Vagina (tissue), 2 donors: ENCODE data around the gene PSMB7. TPM values are rescaled to one million over a fixed set of nuclear protein-coding genes. Genes with fewer than 3 reads are reported as not detected.
A peak's percentile ranks its signal among the peaks of the same experiment; 100 is the strongest.

Experiments used
- DNase-seq, 2 donors: peaks; one replicate each; pipeline ENCODE4 v3.0.0-alpha.2; 2017; ENCODE audit errors: extremely low spot score in 2 of 2
- H3K27ac ChIP-seq: fragments of 200-600 bp; sonication (generic); one replicate; pipeline ENCODE4 v1.5.1; 2019
- H3K27me3 ChIP-seq: fragments of 200-600 bp; sonication (generic); one replicate; pipeline ENCODE4 v1.5.1; 2019
- H3K36me3 ChIP-seq, 2 donors: fragments of 200-600 bp; sonication (generic); one replicate each; pipeline ENCODE4 v1.5.1; 2017 to 2019
- H3K4me1 ChIP-seq: fragments of 200-600 bp; sonication (generic); one replicate; pipeline ENCODE4 v1.5.1; 2019
- H3K4me3 ChIP-seq, 2 donors: fragments of 200-600 bp; sonication (generic); 1 replicate in 1 of 2; 2 replicates in 1 of 2; pipeline ENCODE4 v1.5.1; 2016 to 2019
- H3K9me3 ChIP-seq: fragments of 200-600 bp; sonication (generic); one replicate; pipeline ENCODE4 v1.5.1; 2019
- POLR2A ChIP-seq, 2 donors: fragments of 450-650 bp; IDR thresholded peaks; one replicate each; pipeline ENCODE4 v1.6.1; 2017; ENCODE audit warnings: antibody characterized with exemption in 2 of 2, mild to moderate bottlenecking in 2 of 2, moderate library complexity in 2 of 2
- POLR2AphosphoS5 ChIP-seq, 2 donors: sonication (generic); formaldehyde crosslinking; IDR thresholded peaks; one replicate each; pipeline ENCODE4 v1.9.0; 2017; ENCODE audit warnings: antibody characterized with exemption in 2 of 2, mild to moderate bottlenecking in 2 of 2, low read depth in 1 of 2; ENCODE audit not compliant: insufficient read depth in 1 of 2
- intact Hi-C: fragments of 100-400 bp; cut with DNase I; formaldehyde crosslinking; loops from one replicate; pipeline ENCODE4 v1.15.1; 2023
- total RNA-seq: library from RNA; depleted of rRNA; stranded (reverse); fragments of >200 nt; gene quantifications from one replicate; pipeline ENCODE4 v1.2.3, GENCODE V29; 2016
- TF ChIP-seq, protein P1 (sequence below), 3 experiments: fragments of 450-650 bp in 2 of 3; fragments of 200-600 bp in 1 of 3; sonication (generic) in 1 of 3; IDR thresholded peaks; one replicate each; pipeline ENCODE4 v1.5.1; 2017 to 2019; ENCODE audit warnings: antibody characterized with exemption in 3 of 3, mild to moderate bottlenecking in 2 of 3, moderate library complexity in 2 of 3

PSMB7 gene
- total RNA-seq, 1 donor from 2014 or later, result 121 TPM

DNA sequence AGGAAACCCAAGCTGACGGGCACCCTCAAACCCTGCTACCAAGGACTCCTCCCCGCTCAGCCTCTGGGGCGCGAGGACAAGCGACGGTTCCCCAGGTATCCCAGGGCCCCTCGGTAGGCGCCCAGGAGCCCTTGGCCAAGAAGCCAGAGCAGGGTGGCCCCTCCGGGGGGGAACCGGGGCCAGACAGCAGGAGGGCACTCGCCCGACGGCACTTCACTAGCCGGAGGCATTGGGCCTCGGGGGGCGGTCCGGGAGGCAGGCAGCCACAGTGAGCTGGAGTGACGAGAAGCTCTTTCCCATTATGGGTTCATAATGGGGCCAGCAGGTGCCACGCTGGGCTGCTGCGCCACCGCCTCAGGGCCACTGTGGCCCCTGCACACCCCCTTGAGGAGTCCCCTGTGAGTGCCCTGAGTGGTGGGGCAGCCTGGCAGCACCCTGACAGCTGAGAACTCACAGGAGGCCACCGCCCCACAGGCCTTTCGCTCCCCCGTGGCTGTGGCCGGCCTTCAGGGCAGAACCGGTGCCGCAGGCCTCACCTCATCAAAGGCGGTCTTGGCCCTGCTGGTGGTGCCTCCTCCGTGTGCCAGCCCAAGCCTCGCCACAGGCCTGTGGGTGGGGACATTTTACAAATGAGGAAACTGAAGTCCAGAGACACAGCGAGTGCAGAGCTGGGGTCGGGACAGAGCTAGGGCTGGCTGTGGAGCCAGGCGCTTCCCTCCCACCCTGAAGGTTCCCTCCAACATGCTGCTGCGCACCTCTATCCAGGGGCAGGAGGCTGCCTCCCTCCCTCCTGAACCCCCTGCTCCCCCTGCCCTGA is 68.7 kb downstream of the PSMB7 start:
- TF ChIP-seq POLR2A (IDR thresholded peaks at IDR 0.05), result no peak
- TF ChIP-seq, protein P1, sequence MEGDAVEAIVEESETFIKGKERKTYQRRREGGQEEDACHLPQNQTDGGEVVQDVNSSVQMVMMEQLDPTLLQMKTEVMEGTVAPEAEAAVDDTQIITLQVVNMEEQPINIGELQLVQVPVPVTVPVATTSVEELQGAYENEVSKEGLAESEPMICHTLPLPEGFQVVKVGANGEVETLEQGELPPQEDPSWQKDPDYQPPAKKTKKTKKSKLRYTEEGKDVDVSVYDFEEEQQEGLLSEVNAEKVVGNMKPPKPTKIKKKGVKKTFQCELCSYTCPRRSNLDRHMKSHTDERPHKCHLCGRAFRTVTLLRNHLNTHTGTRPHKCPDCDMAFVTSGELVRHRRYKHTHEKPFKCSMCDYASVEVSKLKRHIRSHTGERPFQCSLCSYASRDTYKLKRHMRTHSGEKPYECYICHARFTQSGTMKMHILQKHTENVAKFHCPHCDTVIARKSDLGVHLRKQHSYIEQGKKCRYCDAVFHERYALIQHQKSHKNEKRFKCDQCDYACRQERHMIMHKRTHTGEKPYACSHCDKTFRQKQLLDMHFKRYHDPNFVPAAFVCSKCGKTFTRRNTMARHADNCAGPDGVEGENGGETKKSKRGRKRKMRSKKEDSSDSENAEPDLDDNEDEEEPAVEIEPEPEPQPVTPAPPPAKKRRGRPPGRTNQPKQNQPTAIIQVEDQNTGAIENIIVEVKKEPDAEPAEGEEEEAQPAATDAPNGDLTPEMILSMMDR (IDR thresholded peaks at IDR 0.05), result no peak
- no peak for TF ChIP-seq POLR2AphosphoS5 (IDR thresholded peaks at IDR 0.05; ENCODE audit: insufficient read depth in 1 of 2, low read depth in 1 of 2)
- intact Hi-C loops, result no loop called here
- Histone ChIP-seq H3K27ac (no peak overlapping the region), H3K4me1 (peaks cover 18% of the 10 kb centered on the region), H3K9me3 (no peaks in the 10 kb centered on the region), H3K36me3 (peaks cover 0 to 57% of the 10 kb centered on the region in 2 donors), H3K4me3 (no peak overlapping the region), H3K27me3 (no peaks in the 10 kb centered on the region)
- DNase-seq, result no peak

DNA sequence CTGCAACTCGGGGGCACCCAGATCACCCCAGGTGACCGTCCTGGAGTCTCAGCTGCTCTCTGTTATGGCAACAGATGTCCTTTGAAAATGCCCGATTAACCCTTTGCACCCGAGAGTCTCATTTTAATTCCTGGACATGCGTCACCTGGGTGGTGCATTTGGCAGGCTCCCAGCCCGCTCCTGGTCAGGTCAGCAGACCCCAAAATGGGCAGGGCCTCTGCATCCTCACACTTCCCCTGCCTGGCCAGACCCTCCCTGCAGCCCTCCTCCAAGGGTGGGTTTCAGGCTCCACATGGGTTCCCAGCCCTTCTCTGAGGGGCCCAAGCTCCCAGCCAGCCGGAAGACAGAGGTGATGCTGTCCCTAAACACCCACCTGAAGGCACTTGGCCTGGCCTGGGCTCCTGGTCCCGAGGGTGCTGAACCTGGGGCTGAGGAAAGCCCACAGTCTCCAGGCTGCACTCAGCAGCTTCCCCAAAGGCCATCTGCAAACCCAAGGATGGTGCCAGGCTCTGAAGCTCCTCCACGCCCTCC is 69.4 kb downstream of the PSMB7 start:
- peaks cover 18% of the 10 kb centered on the region for H3K4me1 ChIP-seq
- TF ChIP-seq POLR2A (IDR thresholded peaks at IDR 0.05), result no peak
- no peak for TF ChIP-seq POLR2AphosphoS5 (IDR thresholded peaks at IDR 0.05; ENCODE audit: insufficient read depth in 1 of 2, low read depth in 1 of 2)
- TF ChIP-seq, protein P1 (IDR thresholded peaks at IDR 0.05), result no peak
- H3K27ac ChIP-seq, result no peak overlapping the region
- intact Hi-C loops, result no loop called here
- H3K27me3 ChIP-seq, result no peaks in the 10 kb centered on the region
- no peak overlapping the region for H3K4me3 ChIP-seq
- H3K9me3 ChIP-seq, result no peaks in the 10 kb centered on the region
- no peak for DNase-seq
- H3K36me3 ChIP-seq, result peaks cover 0 to 50% of the 10 kb centered on the region in 2 donors

DNA sequence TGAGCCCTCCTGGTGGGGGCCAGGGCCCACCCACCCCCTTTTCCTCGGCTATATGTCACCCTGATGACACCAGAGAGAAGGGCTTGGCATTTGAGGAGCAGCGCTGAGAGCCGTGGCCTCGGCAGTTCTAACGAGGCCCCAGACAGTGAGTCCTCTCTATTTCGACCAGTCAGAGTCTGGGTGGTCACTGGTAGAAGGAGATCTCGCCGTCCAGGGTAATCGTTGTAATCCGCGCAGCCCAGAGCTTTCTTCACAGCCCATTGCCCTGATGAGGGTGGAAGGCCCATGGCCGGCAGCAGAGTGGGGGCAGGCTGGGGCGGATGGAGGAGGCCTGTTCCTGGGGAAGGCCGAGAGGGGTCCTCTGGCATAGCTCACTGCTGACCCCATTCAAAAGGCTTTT is 70.2 kb downstream of the PSMB7 start:
- intact Hi-C loops, result no loop called here

DNA sequence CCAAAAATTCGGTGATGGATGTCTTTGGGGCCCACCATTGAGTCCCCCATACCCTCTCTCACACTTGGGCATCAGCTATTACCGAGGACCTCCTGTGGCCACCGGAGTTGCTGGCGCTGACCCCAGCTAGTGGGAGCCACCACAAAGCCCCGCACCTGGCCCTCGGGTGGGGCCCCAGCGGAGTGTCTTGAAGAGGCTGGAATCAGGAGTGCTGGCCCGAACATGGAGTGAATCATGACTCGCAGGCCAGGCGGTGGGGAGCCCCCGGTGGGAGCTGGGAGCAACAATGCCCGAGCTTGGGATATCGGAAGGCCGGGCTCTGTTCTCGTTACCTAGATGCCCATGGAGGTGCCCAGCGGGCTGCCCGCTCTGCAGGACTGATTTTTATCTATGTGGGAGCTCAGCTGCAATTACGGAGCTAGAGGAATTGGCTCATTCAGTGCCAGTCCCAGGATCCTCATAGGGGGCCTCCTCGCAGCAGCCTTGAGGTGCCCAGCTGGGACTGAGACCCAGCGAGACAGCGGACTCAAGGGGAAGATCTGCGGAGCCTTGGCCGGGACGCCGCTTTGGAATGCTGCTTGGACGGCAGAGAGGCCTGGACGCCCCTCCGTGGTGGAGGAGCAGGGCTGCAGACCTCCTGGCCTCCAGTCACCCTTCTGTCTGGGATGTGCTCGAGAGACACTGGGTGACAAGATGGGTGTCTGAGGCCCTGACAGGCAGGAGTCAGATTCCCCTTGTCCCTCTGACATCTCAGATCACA is 70.8 kb downstream of the PSMB7 start:
- H3K27me3 ChIP-seq, result no peaks in the 10 kb centered on the region
- peaks cover 0 to 39% of the 10 kb centered on the region in 2 donors for H3K36me3 ChIP-seq
- TF ChIP-seq POLR2AphosphoS5 (IDR thresholded peaks at IDR 0.05; ENCODE audit: insufficient read depth in 1 of 2, low read depth in 1 of 2) (no peak), POLR2A (IDR thresholded peaks at IDR 0.05) (no peak)
- TF ChIP-seq, protein P1 (IDR thresholded peaks at IDR 0.05), result no peak
- peaks cover 18% of the 10 kb centered on the region for H3K4me1 ChIP-seq
- H3K9me3 ChIP-seq, result no peaks in the 10 kb centered on the region
- intact Hi-C loops, result no loop called here
- no peak overlapping the region for H3K27ac ChIP-seq
- DNase-seq, result no peak
- H3K4me3 ChIP-seq, result no peak overlapping the region

More for the DNA sequence above, 70.2 kb downstream of the PSMB7 start:
- Histone ChIP-seq H3K4me1 (peaks cover 18% of the 10 kb centered on the region), H3K9me3 (no peaks in the 10 kb centered on the region), H3K4me3 (no peak overlapping the region), H3K27me3 (no peaks in the 10 kb centered on the region), H3K27ac (no peak overlapping the region), H3K36me3 (peaks cover 0 to 43% of the 10 kb centered on the region in 2 donors)
- no peak for DNase-seq
- TF ChIP-seq POLR2A (IDR thresholded peaks at IDR 0.05), result no peak

DNA sequence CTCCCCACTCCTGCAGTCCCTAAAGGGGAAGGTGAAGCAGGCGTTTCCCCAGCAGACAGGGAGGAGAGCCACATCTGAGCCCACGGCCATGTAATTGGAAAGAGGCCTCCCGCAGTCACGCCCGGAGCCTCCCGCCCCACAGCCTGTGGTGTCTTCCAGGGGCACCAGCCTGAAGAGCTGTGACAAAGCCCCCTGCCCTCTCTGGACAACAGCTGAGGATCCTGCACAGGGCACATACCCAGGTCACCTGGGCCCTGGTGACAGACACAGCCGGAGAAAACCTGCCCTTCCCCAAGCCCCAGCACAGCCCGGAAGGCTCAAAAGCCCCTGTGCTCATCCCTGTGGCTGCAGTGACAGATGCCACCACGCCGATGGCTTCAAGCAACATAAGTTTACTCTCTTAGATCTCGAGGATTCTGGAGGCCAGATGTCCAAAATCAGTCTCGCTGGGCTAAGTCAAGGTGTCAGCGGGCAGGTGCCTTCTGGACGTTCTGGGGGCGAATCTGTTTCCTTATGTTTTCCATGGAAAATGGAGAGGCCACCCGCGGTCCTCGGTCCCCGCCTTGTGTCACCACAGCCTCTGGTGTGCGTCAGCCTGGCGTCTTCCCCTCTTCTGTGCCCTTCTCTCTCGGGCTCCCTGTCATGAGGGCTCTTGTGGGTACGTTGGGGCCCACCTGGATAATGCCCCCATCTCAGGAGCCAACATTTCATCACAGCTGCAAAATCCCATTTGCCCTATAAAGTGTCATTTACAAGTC is 71.5 kb downstream of the PSMB7 start:
- intact Hi-C loops, result no loop called here
- H3K36me3 ChIP-seq, result peaks cover 0 to 36% of the 10 kb centered on the region in 2 donors
- no peaks in the 10 kb centered on the region for H3K9me3 ChIP-seq
- peaks cover 18% of the 10 kb centered on the region for H3K4me1 ChIP-seq
- DNase-seq, result no peak
- H3K4me3 ChIP-seq, result peak overlapping the region; percentile 20 to 26
- peak overlapping the region; percentile 81 for H3K27ac ChIP-seq
- TF ChIP-seq POLR2A (IDR thresholded peaks at IDR 0.05), result no peak
- H3K27me3 ChIP-seq, result no peaks in the 10 kb centered on the region
